GM19238 (cell line): ENCODE measurements around the gene HNRNPA3.
A peak's percentile ranks its signal among the peaks of the same experiment; 100 is the strongest.
"Not testable (repeated sequence)": the region's sequence is repeated elsewhere in the genome, so short reads cannot be mapped to it uniquely, and the experiment has no call there.

Experiments used
- DNase-seq: peaks from one replicate; pipeline ENCODE4 v3.0.0; 2011; ENCODE audit warnings: low spot score; ENCODE audit not compliant: insufficient read length

The HNRNPA3 gene

DNA sequence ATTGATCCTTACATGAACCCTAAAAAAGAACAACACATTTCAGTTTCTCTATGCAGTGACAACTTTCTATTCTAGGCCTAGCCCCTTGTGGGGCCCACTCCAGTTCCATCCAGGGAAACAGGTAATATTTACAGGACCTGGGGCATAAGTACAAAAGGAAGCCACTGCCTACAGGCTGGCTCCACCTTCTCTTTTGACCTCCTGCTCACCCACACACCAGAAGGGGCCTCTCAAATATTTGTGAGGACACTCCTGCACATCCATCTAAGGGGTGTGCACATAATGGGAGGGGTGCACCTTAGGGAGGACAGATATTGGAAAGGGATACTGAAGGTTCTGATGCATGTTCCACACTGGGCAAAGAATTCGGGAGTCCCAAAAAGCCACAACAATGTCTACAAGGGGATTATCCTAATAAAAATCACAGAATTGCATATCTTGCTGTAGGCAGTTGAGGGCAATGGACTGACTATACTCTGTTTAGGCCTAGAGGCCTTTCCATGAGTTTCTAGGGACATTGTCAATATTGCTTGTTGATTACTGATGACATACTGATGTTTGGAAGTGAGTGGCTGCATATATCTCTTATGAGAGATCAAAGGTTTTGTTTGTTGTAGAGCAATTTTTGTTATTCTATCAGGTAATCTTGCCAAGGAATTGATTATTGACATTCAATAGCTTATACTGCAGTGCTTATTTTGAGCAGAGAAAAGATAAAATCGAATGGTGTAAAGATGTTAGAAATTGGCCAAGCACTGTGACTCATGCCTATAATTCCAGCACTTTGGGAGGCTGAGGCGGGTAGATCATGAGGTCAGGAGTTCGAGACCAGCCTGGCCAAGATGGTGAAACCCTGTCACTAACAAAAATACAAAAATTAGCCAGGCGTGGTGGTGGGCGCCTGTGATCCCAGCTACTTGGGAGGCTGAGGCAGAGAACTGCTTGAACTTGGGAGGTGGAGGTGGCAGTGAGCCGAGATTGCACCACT is 23.8 kb upstream of the HNRNPA3 start:
- no peak for DNase-seq

DNA sequence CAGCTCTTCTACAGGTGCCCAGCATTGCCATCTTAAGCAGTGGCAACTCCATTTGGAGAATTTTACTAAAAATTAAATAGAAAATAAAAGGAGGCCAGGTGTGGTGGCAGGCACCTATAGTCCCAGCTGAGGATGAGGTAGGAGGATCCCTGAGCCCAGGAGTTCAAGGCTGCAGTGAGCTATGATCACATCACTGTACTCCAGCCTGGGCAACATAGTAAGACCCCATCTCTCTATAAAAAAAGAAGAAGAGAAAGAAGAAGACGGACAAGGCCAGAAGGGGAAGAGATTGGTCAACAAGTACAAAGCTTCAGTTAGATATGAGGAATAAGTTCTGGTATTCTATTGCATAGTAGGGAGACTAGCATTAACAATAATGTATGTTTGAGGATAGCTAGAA is 21.7 kb upstream of the HNRNPA3 start:
- DNase-seq = no peak

DNA sequence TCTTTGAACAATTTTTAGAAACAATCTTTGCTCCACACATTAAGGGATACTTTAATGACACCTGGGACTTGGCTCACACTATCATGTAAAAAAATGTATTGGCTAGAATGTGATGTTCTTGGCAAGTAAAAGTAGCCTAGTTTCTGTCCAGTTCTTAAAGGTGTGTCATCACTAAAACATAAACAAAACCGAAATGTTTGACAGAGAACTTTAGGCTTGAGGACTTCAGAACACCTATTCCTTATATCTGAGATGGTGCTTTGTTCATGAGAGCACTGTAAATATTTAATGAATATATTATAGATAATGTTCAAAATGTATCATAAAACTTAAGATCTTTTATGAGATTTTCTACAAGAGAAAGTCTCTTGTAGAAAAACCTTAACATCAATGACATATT is 19.8 kb upstream of the HNRNPA3 start:
- DNase-seq = no peak

DNA sequence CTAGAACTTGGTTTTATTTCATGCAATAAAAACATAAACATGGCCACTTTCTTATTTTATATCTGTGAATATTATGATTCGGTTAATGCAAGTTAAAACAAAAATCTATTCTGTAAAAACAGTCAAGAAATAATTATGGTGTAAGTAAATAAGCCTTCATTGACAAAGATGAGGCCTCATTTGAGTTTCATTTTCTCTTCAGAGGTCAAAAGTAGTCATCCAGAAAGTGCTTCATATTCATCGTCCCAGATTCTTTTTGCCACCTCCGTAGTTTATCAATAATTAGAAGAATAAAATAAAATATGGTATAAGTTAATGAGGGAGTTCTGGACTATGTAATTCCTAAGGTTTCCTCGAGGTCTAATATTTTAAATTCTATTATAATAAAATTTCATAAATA is 19.4 kb upstream of the HNRNPA3 start:
- no peak for DNase-seq

DNA sequence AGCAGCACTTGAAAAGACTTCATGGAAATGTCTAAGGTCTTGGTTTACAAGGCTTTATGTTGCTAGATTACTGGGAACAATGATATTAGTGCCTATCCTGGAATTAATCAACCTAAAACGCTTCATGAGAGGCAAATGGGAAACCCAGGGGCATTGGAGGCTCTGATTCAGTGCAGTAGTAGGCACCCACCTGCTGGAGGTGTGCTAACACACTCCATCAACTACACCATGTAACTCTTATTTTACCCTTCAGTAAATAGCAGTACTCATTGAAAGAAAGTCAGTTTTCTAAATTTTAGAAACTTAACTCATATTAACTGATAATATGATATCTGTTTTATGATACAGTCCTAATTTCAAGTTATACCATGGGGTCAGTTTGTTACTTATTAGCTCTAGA is 17.4 kb upstream of the HNRNPA3 start:
- DNase-seq = no peak

GRCh38 chr2:177200419-177200818 is 12.2 kb upstream of the HNRNPA3 start:
- not testable (repeated sequence) for DNase-seq

DNA sequence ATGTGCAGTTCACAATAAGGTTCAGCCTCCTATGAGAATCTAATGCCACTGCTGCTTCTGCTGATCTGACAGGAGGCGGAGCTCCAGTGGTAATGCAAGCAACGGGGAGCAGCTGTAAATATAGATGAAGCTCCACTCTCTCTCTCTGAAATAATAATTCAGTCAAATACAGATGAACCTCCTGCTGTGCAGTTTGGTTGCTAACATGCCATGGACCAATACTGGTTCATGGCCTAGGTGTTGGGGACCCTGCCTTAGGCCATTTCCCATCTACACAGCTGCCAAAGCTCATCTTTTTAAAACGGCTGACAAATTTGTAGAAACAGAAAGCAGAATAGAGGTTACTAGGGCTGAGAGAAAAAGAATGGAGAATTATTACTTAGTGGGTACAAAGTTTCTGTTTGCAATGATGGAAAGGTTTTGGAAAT is 10.7 kb upstream of the HNRNPA3 start:
- DNase-seq = no peak

- no peak for DNase-seq
Measured at GRCh38 chr2:177204417-177204816, 8.2 kb upstream of the HNRNPA3 start.

DNA sequence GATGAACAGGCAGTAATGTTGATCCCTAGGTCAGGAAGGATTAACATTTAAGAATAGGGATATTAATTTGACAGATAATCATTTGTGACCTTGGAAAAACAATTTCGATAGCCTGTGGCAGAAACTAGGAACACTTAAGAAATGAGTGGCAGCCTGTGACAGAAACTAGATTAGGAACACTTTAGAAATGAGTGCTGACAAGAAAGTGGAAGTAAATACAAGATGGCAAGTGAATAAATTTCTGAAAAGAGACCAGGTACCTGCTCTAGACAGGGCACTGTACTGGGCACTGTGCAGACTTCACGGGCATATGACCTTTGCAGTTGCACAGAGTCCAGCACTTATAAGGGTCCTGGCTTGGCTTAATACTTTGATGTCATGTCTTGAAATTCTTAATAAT is 5.5 kb upstream of the HNRNPA3 start:
- DNase-seq = peak; percentile 23

- DNase-seq = no peak
Measured at GRCh38 chr2:177211169-177211568, 1.4 kb upstream of the HNRNPA3 start.

- DNase-seq = no peak
Measured at GRCh38 chr2:177211576-177212105, 953 bp upstream of the HNRNPA3 start.

DNA sequence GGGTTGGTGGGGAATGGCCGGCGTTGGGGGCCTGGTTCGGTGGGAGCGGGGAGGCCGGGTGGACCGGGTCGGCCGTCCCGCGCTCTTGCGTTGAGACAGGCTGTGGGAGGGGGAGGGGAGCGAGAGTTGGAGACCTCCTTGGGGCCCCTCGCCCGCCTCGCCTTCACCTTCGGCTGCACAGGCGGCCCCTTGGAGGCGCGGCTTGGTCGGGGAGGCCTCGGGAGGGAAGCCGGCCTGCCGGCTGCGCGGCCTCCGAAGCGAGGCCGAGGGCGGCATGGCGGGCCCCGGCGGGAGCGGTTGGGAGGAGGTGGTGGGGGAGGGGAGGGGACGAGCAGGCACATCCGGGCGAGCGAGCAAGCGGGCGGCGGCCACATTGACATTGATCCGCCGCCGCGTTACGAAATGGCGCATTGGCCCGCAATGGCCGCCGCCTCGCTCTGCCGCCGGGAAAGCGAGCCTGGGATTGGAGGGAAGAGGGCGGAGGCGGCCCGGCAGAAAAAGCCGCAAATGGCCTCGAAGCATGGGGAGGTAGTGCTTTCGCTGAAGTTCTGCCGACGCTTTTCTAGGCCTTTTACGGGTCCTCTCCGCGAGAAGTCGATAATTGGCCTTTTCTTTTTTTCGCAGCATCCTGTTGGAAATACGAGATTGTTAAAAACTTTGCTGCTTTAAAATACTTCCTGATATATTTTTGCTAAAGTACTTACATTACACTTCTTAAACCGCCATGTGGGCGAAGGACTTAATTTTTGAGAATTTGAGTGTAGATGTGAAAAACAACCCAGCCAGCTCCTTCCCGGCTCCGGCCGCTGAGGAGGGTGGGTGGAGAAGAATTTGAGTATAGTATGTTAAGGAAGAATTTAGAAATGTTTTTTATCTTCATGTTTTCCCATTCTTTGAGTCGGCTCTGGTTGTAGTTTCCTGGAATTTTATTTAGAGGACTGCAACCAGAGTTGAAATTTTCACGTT is 580 bp downstream of the HNRNPA3 start:
- peak; percentile 64 for DNase-seq

GRCh38 chr2:177217247-177217843 is 4.8 kb downstream of the HNRNPA3 start:
- no peak for DNase-seq

- not testable (repeated sequence) for DNase-seq
Measured at GRCh38 chr2:177219787-177220186, 7.2 kb downstream of the HNRNPA3 start.

DNA sequence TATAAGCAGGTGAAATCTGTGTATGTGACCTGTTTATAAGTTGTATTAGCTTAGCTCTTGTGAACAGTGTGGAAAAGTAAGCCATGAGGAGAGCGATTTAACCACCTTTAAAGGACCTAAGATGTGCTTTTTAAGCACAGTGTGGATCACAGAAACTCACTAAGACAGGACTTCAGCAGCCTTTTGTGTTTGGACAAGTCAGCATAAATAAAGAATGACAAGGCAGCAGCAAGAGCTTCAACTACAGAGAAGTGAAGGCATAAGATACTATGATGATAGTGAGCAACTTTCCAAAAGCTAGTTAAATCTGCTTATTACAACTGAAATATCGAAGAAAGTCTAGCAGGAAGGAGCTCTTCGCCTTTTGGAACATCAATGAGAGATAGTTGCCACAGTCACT is 8.9 kb downstream of the HNRNPA3 start:
- DNase-seq = no peak

DNA sequence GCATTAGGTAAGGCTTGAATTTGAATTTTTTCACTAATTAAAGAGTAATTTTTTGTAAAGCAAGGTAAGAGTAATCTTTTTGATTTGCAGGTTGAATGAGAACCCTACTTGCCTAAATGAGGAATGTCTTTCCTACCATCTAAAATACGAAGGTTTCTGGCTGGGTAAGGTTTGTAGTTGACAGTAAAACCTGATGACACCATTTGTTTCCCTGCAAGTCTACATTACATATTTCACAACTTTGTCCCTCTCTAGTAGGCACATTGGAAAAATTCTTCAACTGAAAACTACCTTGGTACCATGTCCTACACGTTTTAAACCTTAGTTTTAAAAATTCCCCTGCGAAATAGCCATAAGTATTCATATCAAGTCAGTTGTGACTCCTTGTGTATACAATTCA is 9.4 kb downstream of the HNRNPA3 start:
- DNase-seq = no peak

GRCh38 chr2:177223436-177223835 is 10.8 kb downstream of the HNRNPA3 start:
- DNase-seq = not testable (repeated sequence)

DNA sequence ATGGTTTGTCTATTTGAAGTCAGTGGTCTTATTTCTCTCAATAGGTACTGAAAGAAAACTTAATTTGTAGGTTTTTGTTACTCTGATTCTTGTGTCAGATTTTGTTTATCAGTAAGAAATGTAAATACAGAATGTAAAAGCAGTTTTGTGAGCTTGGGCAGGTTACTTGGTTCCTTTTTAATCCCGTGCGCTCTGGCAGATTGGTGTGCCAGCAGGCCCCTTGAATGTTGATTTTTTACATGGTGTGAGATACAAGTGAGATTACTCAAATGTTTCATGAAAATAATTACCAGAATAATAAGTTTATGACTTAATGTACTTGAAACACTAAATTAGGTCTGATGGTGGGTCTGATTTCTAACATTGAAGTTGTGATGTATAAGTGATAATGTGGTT is 13.4 kb downstream of the HNRNPA3 start:
- DNase-seq = no peak

DNA sequence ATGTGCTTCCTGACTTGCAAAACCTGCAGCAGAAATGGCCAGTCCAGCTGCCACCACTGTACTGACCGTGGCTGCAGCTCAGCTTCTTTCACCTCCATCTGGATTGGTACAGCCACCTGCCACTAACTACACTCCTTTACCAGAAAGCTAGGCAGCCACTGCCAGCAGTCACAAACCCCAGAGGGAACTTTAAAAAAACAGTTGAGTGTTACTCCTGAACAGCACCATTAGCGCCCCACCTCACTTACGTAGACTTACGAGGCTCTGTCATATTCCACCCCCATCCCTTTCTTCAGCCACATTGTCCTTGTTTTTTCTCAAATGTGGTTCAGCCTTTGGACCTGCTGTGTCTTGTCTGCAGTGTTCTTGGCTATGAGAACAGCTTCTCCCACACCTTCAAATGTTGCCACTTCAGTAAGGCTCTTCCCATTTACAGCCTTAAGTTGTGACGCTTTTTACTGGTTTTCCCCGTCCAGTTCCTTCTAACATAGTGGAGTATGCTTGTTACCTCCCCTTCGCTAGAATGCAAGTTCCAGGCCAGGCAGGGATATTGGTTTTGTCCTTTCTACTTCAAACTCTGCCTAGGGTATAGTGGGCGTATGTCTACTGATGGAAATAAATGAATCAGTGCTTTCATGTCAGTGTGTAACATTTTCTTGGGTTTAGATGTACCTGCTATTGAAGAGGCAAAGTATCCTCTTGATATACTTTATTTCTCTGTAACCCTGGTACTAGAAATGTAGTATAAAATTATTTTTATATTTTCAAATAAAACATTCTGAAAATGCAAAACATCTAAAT is 17.0 kb downstream of the HNRNPA3 start:
- no peak for DNase-seq

DNA sequence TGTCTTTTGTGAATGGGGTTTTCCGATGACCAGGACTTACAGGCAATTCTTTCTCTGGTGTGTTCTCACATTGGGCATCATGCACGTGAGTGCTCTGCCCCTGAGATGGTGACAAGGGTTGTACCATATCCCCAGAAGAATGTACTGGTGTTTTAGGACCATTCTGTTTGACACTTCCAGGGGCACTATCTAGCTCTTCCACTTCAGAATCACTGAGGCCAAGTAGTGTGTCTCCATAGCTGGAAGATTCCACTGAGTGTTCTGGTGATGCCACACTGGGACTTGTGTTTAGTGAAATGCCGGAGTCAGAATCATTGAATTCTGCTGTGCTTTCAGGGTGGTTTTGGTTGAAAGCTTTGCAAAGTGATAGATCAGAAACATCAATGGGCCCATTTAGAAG is 18.7 kb downstream of the HNRNPA3 start:
- no peak for DNase-seq
